Ishikawa (cell line): ENCODE measurements around the gene MFSD2A.

Experiments used
- CREB1 ChIP-seq: IDR thresholded peaks from 2 replicates; pipeline ENCODE4 v1.6.1; 2012; ENCODE audit warnings: low read depth
- EP300 ChIP-seq: IDR thresholded peaks from 2 replicates; pipeline ENCODE4 v1.6.1; 2012; ENCODE audit warnings: borderline replicate concordance
- NFIC ChIP-seq: IDR thresholded peaks from 2 replicates; pipeline ENCODE4 v1.6.1; 2012
- RAD21 ChIP-seq: IDR thresholded peaks from 2 replicates; pipeline ENCODE4 v1.6.1; 2012; ENCODE audit warnings: low read depth
- REST ChIP-seq: IDR thresholded peaks from 2 replicates; pipeline ENCODE4 v1.6.1; 2012; ENCODE audit warnings: low read depth, mild to moderate bottlenecking
- TAF1 ChIP-seq: IDR thresholded peaks from 2 replicates; pipeline ENCODE4 v1.6.1; 2012; ENCODE audit warnings: low read depth, mild to moderate bottlenecking
- TCF12 ChIP-seq: IDR thresholded peaks from 2 replicates; pipeline ENCODE4 v1.6.1; 2012; ENCODE audit warnings: low read depth
- YY1 ChIP-seq: IDR thresholded peaks from 2 replicates; pipeline ENCODE4 v1.6.1; 2012; ENCODE audit warnings: low read depth

- TF ChIP-seq TAF1 (no peak), EP300 (no peak), REST (no peak), CREB1 (no peak), NFIC (no peak), RAD21 (no peak), TCF12 (no peak), YY1 (no peak)
Observed at GRCh38 chr1:39958403-39959200, 3.7 kb downstream of the MFSD2A start.
